Epithelial cell of prostate (primary cell): ENCODE measurements around the gene BACH1.

Experiments
- DNase-seq: peaks from one replicate; pipeline ENCODE4 v3.0.0-alpha.2; 2011; ENCODE audit warnings: low read depth, low spot score
- H3K27ac ChIP-seq: fragments of 450-650 bp; 2 replicates; pipeline ENCODE4 v1.5.1; 2017; ENCODE audit warnings: mild to moderate bottlenecking

The BACH1 gene

GRCh38 chr21:29371464-29371863 lies 72.7 kb downstream of the BACH1 start:
- no peak overlapping the region for H3K27ac ChIP-seq
- no peak for DNase-seq

GRCh38 chr21:29372063-29372802 lies 73.5 kb downstream of the BACH1 start:
- DNase-seq: no peak
- H3K27ac ChIP-seq: no peak overlapping the region

- no peak overlapping the region for H3K27ac ChIP-seq
- DNase-seq: no peak
These were observed 75.8 kb downstream of the BACH1 start for GRCh38 chr21:29374481-29374880.

- no peak for DNase-seq
These were observed 77.8 kb downstream of the BACH1 start for GRCh38 chr21:29376556-29376955.

GRCh38 chr21:29377266-29377665 lies 78.5 kb downstream of the BACH1 start:
- DNase-seq: no peak
- H3K27ac ChIP-seq: no peak overlapping the region

More at GRCh38 chr21:29376556-29376955, 77.8 kb downstream of the BACH1 start:
- no peak overlapping the region for H3K27ac ChIP-seq

- no peak for DNase-seq
- H3K27ac ChIP-seq: no peak overlapping the region
These were observed 80.1 kb downstream of the BACH1 start for GRCh38 chr21:29378832-29379231.

- no peak overlapping the region for H3K27ac ChIP-seq
- no peak for DNase-seq
These were observed 80.9 kb downstream of the BACH1 start for GRCh38 chr21:29379517-29380054.

GRCh38 chr21:29382030-29382654 lies 83.4 kb downstream of the BACH1 start:
- H3K27ac ChIP-seq: peak overlapping the region; percentile 2
- DNase-seq: peak; percentile 31

- DNase-seq: no peak
- no peak overlapping the region for H3K27ac ChIP-seq
These were observed 86.1 kb downstream of the BACH1 start for GRCh38 chr21:29384683-29385359.

GRCh38 chr21:29385934-29386520 lies 87.3 kb downstream of the BACH1 start:
- H3K27ac ChIP-seq: no peak overlapping the region
- no peak for DNase-seq

- H3K27ac ChIP-seq: no peak overlapping the region
- DNase-seq: no peak
These were observed 88.1 kb downstream of the BACH1 start for GRCh38 chr21:29386803-29387202.

GRCh38 chr21:29387598-29387997 lies 88.9 kb downstream of the BACH1 start:
- DNase-seq: no peak
- no peak overlapping the region for H3K27ac ChIP-seq

- H3K27ac ChIP-seq: no peak overlapping the region
- DNase-seq: no peak
These were observed 90.4 kb downstream of the BACH1 start for GRCh38 chr21:29389136-29389535.

GRCh38 chr21:29390778-29391177 lies 92.1 kb downstream of the BACH1 start:
- no peak for DNase-seq
- H3K27ac ChIP-seq: no peak overlapping the region

GRCh38 chr21:29394051-29394450 lies 95.3 kb downstream of the BACH1 start:
- no peak for DNase-seq
- no peak overlapping the region for H3K27ac ChIP-seq
